GM18870 (cell line): ENCODE results near the gene RAB3IL1.
"Not testable (repeated sequence)": the region's sequence is repeated elsewhere in the genome, so short reads cannot be mapped to it uniquely, and the experiment has no call there.

ENCODE experiments used
- ATAC-seq: cut with Tn5 transposase; IDR thresholded peaks from one replicate; pipeline ENCODE4 v1.9.1; 2021; ENCODE audit warnings: moderate library complexity; ENCODE audit not compliant: unreplicated experiment

Gene RAB3IL1

DNA sequence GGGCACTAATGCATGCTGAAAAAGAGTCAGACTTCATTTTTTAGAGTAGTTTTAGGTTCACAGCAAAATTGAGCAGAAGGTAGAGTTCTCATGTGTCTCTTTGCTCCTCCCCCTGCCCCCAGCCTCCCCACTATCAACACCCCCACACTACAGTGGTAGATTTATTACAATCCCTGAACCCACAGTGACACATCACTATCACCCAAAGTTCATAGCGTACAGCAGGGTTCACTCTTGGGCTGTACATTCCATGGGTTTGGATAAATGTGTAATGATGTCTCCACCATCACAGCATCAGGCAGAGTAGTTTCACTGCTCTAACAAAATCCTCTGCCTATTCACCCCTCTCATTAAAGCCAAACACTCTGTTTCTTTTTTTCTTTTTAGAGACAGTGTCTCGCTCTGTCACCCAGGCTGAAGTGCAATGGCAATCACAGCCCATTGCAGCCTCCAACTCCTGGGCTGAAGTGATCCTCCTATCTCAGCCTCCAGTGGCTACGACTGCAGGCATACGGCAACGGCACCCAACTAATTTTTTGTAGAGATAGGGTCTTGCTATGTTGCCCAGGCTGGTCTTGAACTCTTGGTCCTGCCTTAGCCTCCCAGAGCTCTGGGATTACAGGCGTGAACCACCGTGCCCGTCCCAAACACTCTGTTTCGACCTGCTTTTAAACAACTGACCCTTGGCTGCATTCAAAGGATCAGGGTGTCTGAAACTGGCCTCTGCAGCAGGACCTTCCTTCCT is 36.9 kb upstream of the RAB3IL1 start:
- ATAC-seq: no peak

GRCh38 chr11:61953632-61954031 is 36.3 kb upstream of the RAB3IL1 start:
- not testable (repeated sequence) for ATAC-seq

GRCh38 chr11:61952882-61953281 is 35.5 kb upstream of the RAB3IL1 start:
- ATAC-seq: no peak

- ATAC-seq: no peak
These were observed 34.2 kb upstream of the RAB3IL1 start for GRCh38 chr11:61951484-61952135.

- no peak for ATAC-seq
These were observed 32.7 kb upstream of the RAB3IL1 start, which contains the start of gene BEST1 for GRCh38 chr11:61950035-61950547. Gene BEST1, plus strand, starts transcription at chr11:61950351. Its CDS starts 1,456 bp downstream, at chr11:61951807.

GRCh38 chr11:61949169-61950034 is 32.0 kb upstream of the RAB3IL1 start:
- no peak for ATAC-seq

GRCh38 chr11:61948505-61948904 is 31.1 kb upstream of the RAB3IL1 start:
- ATAC-seq: no peak

GRCh38 chr11:61947486-61948210 is 30.3 kb upstream of the RAB3IL1 start:
- no peak for ATAC-seq

- no peak for ATAC-seq
These were observed 29.5 kb upstream of the RAB3IL1 start for GRCh38 chr11:61946894-61947293.

- no peak for ATAC-seq
These were observed 27.8 kb upstream of the RAB3IL1 start for GRCh38 chr11:61945191-61945590.

DNA sequence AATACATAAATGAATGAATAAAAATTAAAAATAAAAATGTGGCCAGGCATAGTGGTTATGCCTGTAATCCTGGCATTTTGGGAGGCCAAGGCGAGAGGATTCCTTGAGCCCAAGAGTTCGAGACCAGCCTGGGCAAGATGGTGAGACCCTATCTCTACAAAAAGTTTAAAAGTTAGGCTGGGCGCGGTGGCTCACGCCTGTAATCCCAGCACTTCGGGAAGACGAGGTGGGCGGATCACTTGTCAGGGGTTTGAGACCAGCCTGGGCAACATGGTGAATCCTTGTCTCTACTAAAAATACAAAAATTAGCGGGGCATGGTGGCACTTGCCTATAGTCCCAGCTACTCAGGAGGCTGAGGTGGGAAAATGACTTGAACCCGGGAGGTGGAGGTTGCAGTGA is 23.1 kb upstream of the RAB3IL1 start:
- ATAC-seq: no peak

DNA sequence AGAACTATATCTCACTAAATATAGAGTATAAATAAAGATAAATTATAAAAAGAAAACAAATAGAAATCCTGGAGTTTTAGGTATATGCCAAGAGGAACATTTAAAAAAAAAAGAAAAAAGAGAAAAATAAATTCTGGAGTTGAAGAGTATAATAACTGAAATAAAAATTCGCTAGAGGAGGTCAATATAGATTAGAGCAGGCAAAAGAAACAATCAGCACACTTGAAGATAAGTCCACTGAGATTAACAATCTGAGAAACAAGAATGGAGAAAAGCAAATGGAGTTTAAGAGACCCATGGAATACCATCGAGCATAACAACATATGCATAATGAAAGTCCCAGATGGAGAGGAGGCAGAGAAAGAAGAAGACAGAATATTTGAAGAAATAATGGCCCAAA is 18.5 kb upstream of the RAB3IL1 start:
- ATAC-seq: no peak

DNA sequence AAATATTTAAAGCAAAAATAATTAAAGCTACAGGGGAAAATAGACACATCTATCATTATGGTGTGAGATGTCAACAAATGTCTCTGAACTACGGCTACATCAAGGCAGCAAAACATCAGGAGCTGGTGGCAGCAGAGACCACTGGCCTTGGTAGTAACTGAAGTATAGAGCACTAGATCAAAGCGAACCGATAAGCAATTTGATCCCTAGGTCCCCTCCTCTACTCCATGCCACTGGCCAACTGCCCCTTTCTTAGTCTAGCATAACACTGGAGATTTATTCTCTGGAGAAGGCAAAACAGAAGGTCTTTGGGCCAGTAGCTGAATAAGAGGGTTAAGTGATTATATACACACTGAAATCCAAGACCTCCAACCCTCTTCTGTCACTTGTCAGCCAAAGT is 13.6 kb upstream of the RAB3IL1 start:
- ATAC-seq: no peak

- no peak for ATAC-seq
These were observed 11.2 kb upstream of the RAB3IL1 start for GRCh38 chr11:61928606-61929005.

DNA sequence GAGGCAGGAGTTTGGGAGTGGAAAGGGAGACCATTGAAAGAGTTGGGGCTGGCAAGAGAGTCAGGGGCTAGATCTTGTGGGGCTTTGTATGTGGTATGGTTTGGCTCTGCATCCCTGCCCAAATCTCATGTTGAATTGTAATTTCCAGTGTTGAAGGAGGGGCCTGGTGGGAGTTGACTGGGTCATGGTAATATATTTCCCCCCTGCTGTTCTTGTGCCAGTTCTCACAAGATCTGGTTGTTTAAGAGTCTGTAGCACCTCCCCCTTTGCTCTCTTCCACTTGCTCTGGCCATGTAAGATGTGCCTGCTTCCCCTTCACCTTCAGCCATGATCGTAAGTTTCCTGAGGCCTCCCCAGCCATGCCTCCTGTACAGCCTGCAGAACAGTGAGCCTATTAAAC is 10.1 kb upstream of the RAB3IL1 start:
- ATAC-seq: no peak

DNA sequence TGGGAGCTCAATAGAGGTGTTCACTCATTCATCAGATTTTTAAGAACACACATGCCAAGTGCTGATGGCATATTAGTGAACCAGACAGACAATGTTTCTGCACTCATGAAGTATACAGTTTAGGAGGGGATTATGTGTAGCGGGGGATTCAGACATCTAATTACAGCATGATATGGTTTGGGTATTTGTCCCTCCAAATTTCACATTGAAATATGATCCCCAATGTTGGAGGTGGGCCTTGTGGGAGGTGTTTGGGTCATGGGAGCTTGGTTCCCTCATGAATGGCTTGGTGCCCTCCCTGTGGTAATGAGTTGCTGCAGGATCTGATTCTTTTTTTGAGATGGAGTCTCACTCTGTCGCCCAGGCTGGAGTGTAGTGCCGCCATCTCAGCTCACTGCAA is 8.9 kb upstream of the RAB3IL1 start:
- no peak for ATAC-seq

- no peak for ATAC-seq
These were observed 8.4 kb upstream of the RAB3IL1 start for GRCh38 chr11:61925736-61926135.

DNA sequence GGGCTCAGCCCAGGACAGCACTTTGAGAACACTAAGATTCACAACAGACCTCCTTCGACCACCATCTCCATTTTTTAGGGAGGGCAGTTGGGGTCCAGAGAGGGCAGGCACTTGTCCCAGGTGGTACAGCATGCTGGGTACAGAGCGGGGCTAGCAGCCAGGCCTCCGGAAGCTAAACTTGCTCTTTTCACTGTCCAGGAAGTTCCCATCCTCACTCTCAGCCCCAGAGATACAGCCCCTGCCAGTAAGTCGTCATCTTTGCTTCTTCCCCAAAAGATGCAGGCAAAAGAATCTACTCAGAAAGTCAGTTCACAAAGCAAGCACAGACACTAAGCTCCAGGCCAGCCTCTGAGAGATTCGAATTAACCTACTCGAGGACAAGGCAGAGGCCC is 6.7 kb upstream of the RAB3IL1 start:
- no peak for ATAC-seq

GRCh38 chr11:61923166-61924063 is 6.0 kb upstream of the RAB3IL1 start:
- no peak for ATAC-seq

GRCh38 chr11:61922539-61922938 is 5.2 kb upstream of the RAB3IL1 start:
- no peak for ATAC-seq
